Caco-2 (cell line): Measurements from ENCODE around the gene DCAF17. TPM values are rescaled to one million over a fixed set of nuclear protein-coding genes. Genes with fewer than 3 reads are reported as not detected.
A peak's percentile ranks its signal among the peaks of the same experiment; 100 is the strongest.
"Not testable (repeated sequence)": the region's sequence is repeated elsewhere in the genome, so short reads cannot be mapped to it uniquely, and the experiment has no call there.

ENCODE experiments used
- BruUV-seq: library from RNA; stranded (reverse); fragments of 400-500 nt; replicated peaks from 2 replicates; lab custom pipeline; 2021; lab: Mats Ljungman, UMichigan
- CTCF ChIA-PET: fragments of 300-600 bp; sonication (Branson Sonifier 250); formaldehyde crosslinking; loops from one replicate; lab custom pipeline; 2022; ENCODE audit warnings: antibody characterized with exemption; lab: Charles Lee
- POLR2A ChIA-PET: fragments of 300-600 bp; sonication (Branson Sonifier 250); formaldehyde crosslinking; loops from one replicate; lab custom pipeline; 2022; ENCODE audit warnings: antibody characterized with exemption; lab: Charles Lee
- DNase-seq, 2 experiments: peaks; one replicate each; pipeline versions ENCODE4 v3.0.0 to v3.0.0-alpha.2; 2020 to 2022
- H3K27me3 ChIP-seq: replicated peaks from 2 replicates; pipeline ENCODE4 v1.6.0; 2011; ENCODE audit warnings: low read length; ENCODE audit not compliant: control insufficient read depth, insufficient read depth
- H3K36me3 ChIP-seq: 2 replicates; pipeline ENCODE4 v1.5.1; 2011; ENCODE audit warnings: low read length; ENCODE audit not compliant: control insufficient read depth, insufficient read depth
- H3K4me1 ChIP-seq: fragments of 250-450 bp; sonication (Bioruptor Pico); 2 replicates; pipeline ENCODE4 v1.5.1; 2020; ENCODE audit warnings: mild to moderate bottlenecking
- H3K4me3 ChIP-seq: 2 replicates; pipeline ENCODE4 v1.5.1; 2011; ENCODE audit warnings: low read depth, mild to moderate bottlenecking, control low read depth, low read length
- H3K9me3 ChIP-seq: fragments of 250-450 bp; sonication (Bioruptor Pico); 2 replicates; pipeline ENCODE4 v1.5.1; 2020; ENCODE audit warnings: mild to moderate bottlenecking, moderate library complexity
- H3K27ac Mint-ChIP-seq: one replicate; pipeline ENCODE4 v1.8.0; 2022; ENCODE audit warnings: mixed read lengths; ENCODE audit not compliant: unreplicated experiment
- H3K27me3 Mint-ChIP-seq: one replicate; pipeline ENCODE4 v1.8.0; 2022; ENCODE audit warnings: mixed read lengths; ENCODE audit not compliant: insufficient read depth, unreplicated experiment
- H3K36me3 Mint-ChIP-seq: one replicate; pipeline ENCODE4 v1.8.0; 2022; ENCODE audit warnings: mild to moderate bottlenecking, mixed read lengths; ENCODE audit not compliant: insufficient read depth, unreplicated experiment
- H3K4me1 Mint-ChIP-seq: one replicate; pipeline ENCODE4 v1.8.0; 2022; ENCODE audit warnings: low read depth, mixed read lengths; ENCODE audit not compliant: unreplicated experiment
- H3K4me3 Mint-ChIP-seq: one replicate; pipeline ENCODE4 v1.8.0; 2022; ENCODE audit warnings: mild to moderate bottlenecking, moderate library complexity, mixed read lengths; ENCODE audit not compliant: unreplicated experiment
- H3K9me3 Mint-ChIP-seq: one replicate; pipeline ENCODE4 v1.8.0; 2022; ENCODE audit warnings: mixed read lengths; ENCODE audit not compliant: unreplicated experiment
- CTCF ChIP-seq, 2 experiments: fragments of 200-600 bp in 1 of 2; IDR thresholded peaks; 1 replicate in 1 of 2; 2 replicates in 1 of 2; pipeline versions ENCODE4 v1.5.1 to v1.8.0; 2011 to 2022; ENCODE audit warnings: antibody characterized with exemption in 1 of 2, control low read depth in 1 of 2, inconsistent platforms in 1 of 2, low read depth in 1 of 2, low read length in 1 of 2, mild to moderate bottlenecking in 1 of 2, moderate library complexity in 1 of 2; ENCODE audit not compliant: insufficient read depth in 1 of 2, severe bottlenecking in 1 of 2, unreplicated experiment in 1 of 2
- intact Hi-C: fragments of 100-400 bp; cut with micrococcal nuclease; formaldehyde crosslinking; loops from one replicate; pipeline ENCODE4 v1.10.0; 2022; ENCODE audit not compliant: unreplicated experiment
- total RNA-seq: library from RNA; stranded (reverse); gene quantifications from 2 replicates; pipeline ENCODE4 v1.2.3, GENCODE V29; 2022

Gene DCAF17
- total RNA-seq, 1 experiment from 2014 or later, result 22.7 TPM

DNA sequence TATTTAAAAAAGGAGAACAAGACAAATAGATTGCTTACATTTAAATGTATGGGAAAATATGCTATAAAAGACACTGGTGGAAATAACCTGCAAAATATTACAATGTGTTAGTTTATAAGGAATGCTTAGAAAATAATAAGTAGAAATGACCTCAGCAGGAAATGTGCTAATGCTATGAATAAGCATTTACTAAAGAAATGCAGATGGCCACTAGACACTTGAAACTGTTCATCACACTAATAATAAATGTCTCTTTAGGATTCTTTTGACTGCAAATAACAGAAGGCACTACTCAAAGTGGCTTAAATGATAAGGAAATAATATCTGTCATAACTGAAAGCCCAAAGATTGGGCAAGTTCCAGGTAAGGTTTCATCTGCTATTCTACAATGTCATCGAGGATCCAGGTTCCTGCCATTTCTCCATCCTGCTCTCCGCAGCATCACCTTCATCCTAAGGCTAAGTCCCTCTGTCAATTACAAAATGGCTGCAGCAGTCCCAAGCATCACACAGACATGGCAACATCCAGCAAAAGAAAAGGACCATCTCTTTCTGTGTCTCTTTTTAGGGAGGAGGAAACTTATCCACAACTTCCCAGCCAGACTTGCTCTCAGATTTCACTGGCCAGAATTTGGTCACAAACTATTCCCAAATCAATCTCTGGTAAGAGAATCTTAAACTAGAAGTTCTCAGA is 22.1 kb upstream of the DCAF17 start:
- H3K4me1 Mint-ChIP-seq, result peaks cover 9% of the 10 kb centered on the region
- intact Hi-C loops, result loop anchor here (10.0 kb wide), 1 partner anchor 147 kb away; no protein-coding TSS in a partner anchor
- DNase-seq, result no peak
- no peak for TF ChIP-seq CTCF (IDR thresholded peaks at IDR 0.05; ENCODE audit: insufficient read depth in 1 of 2, low read depth in 1 of 2, low read length in 1 of 2, severe bottlenecking in 1 of 2, unreplicated experiment in 1 of 2)
- H3K36me3 Mint-ChIP-seq, result no peaks in the 10 kb centered on the region
- Histone ChIP-seq H3K4me1 (peaks cover 3% of the 10 kb centered on the region; the same call in 1 of the 2 replicates), H3K27me3 (no peaks in the 10 kb centered on the region), H3K36me3 (no peaks in the 10 kb centered on the region), H3K9me3 (no peaks in the 10 kb centered on the region), H3K4me3 (no peak overlapping the region)
- ChIA-PET CTCF (no interaction called here), POLR2A (no interaction called here)
- no peaks in the 10 kb centered on the region for H3K9me3 Mint-ChIP-seq
- H3K27me3 Mint-ChIP-seq, result no peaks in the 10 kb centered on the region
- no peak overlapping the region for H3K4me3 Mint-ChIP-seq
- H3K27ac Mint-ChIP-seq, result no peak overlapping the region
- no TSS peak for BruUV-seq

DNA sequence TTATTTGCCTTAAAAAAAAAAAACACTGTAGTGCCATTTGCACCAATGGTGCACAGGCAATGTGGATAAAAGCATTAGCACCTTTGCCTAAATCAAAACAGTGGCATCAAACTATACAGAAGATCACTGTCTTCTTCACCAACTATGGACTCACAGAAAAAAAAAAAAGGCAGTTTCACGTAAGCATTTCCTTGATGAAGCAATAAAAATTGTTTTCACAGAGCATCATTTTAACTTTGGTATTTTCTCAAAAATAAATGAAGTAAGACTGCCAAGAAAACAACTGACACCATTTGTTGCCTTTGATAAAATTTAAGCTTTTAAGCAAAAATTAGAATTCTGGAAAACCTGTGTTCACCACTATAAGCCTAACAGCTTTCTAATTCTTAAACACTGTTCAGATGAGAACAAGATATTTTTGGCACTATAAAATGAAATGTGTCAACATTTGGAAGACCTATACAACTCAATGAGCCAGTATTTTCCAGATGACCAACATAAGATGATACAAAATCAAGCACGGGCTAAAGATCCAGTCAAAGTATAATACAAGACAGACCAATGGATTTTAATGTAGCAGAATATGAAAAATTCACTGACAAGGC is 21.4 kb upstream of the DCAF17 start:
- peaks cover 9% of the 10 kb centered on the region for H3K4me1 Mint-ChIP-seq
- Histone ChIP-seq H3K4me1 (peaks cover 3% of the 10 kb centered on the region; the same call in 1 of the 2 replicates), H3K4me3 (no peak overlapping the region), H3K9me3 (no peaks in the 10 kb centered on the region), H3K27me3 (no peaks in the 10 kb centered on the region), H3K36me3 (no peaks in the 10 kb centered on the region)
- no peak for TF ChIP-seq CTCF (IDR thresholded peaks at IDR 0.05; ENCODE audit: insufficient read depth in 1 of 2, low read depth in 1 of 2, low read length in 1 of 2, severe bottlenecking in 1 of 2, unreplicated experiment in 1 of 2)
- DNase-seq, result no peak
- no peaks in the 10 kb centered on the region for H3K36me3 Mint-ChIP-seq
- H3K9me3 Mint-ChIP-seq, result no peaks in the 10 kb centered on the region
- CTCF ChIA-PET, result no interaction called here
- H3K27ac Mint-ChIP-seq, result no peak overlapping the region
- TSS peak; percentile 10 for BruUV-seq
- intact Hi-C loops, result loop anchor here (10.0 kb wide), 1 partner anchor 148 kb away; no protein-coding TSS in a partner anchor
- no peaks in the 10 kb centered on the region for H3K27me3 Mint-ChIP-seq
- no peak overlapping the region for H3K4me3 Mint-ChIP-seq
- POLR2A ChIA-PET, result no interaction called here

DNA sequence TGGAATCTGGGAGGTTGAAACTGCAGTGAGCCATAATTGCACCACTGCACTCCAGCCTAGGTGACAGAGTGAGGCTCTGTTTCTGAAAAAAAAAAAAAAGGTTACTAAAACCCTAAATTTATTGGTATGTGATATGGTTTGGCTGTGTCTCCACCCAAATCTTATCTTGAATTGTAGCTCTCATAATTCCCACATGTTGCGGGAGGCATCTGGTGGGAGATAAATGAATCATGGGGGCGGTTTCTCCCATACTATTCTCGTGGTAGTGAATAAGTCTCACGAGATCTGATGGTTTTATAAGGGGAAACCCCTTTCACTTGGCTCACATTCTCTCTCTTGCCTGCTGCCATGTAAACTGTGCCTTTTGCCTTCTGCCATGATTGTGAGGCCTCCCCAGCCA is 19.4 kb upstream of the DCAF17 start:
- H3K27me3 ChIP-seq, H3K27me3 Mint-ChIP-seq, H3K27ac Mint-ChIP-seq, POLR2A ChIA-PET, H3K4me1 ChIP-seq, CTCF ChIA-PET, H3K4me3 Mint-ChIP-seq, H3K36me3 Mint-ChIP-seq, H3K36me3 ChIP-seq, H3K9me3 ChIP-seq, DNase-seq, H3K4me3 ChIP-seq, BruUV-seq, H3K4me1 Mint-ChIP-seq, H3K9me3 Mint-ChIP-seq: not testable (repeated sequence)
- intact Hi-C loops, result loop anchor here (10.0 kb wide), 1 partner anchor 150 kb away; no protein-coding TSS in a partner anchor
